Choroid plexus epithelial cell (primary cell): ENCODE measurements around the gene CAPRIN1.

ENCODE experiments used
- DNase-seq: peaks from one replicate; pipeline ENCODE4 v3.0.0-alpha.2; 2010; ENCODE audit warnings: low read depth
- H3K4me3 ChIP-seq: 2 replicates; pipeline ENCODE4 v1.5.1; 2011; ENCODE audit warnings: low read depth, mild to moderate bottlenecking, control low read depth, low read length, moderate library complexity
- CTCF ChIP-seq: conservative IDR thresholded peaks from 2 replicates; pipeline ENCODE4 v1.5.1; 2011; ENCODE audit warnings: low read depth, mild to moderate bottlenecking, control low read depth, inconsistent platforms, low read length, moderate library complexity

The CAPRIN1 gene

DNA sequence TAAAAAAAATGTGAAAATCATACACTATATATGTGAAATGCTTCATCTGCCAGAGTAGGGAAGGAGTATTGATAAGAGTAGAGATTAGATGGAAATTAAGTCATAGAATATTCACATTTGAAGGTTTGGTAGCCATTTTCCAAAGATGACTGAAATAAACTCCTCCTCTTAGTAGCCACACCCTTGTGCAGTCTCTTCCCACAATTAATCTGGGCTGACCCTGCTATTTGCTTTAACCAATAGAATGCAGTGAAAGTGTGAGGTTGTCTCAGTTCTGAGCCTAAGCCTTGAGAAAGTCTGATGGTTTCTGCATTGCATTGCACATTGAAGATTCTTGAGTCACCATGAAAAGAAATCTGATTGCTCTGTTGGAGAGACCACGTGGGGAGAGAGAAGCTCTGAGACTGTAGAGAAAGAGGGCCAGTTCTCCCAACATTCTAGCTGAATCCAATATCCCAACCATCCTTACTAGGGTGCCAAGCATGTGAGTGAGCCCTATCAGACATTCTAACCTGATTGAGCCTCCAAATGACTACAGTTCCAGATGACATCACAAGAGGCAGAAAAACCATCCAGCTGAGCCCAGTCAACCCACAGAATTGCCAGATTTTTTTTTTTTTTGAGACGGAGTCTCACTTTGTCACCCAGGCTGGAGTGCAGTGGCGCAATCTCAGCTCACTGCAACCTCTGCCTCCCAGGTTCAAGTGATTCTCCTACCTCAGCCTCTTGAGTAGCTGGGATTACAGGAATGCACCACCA is 29.4 kb upstream of the CAPRIN1 start:
- H3K4me3 ChIP-seq, result no peak overlapping the region
- no peak for DNase-seq
- no peak for TF ChIP-seq CTCF

- no peak overlapping the region for H3K4me3 ChIP-seq
- no peak for DNase-seq
- no peak for TF ChIP-seq CTCF
Measured at GRCh38 chr11:34026432-34026831, 25.1 kb upstream of the CAPRIN1 start.

DNA sequence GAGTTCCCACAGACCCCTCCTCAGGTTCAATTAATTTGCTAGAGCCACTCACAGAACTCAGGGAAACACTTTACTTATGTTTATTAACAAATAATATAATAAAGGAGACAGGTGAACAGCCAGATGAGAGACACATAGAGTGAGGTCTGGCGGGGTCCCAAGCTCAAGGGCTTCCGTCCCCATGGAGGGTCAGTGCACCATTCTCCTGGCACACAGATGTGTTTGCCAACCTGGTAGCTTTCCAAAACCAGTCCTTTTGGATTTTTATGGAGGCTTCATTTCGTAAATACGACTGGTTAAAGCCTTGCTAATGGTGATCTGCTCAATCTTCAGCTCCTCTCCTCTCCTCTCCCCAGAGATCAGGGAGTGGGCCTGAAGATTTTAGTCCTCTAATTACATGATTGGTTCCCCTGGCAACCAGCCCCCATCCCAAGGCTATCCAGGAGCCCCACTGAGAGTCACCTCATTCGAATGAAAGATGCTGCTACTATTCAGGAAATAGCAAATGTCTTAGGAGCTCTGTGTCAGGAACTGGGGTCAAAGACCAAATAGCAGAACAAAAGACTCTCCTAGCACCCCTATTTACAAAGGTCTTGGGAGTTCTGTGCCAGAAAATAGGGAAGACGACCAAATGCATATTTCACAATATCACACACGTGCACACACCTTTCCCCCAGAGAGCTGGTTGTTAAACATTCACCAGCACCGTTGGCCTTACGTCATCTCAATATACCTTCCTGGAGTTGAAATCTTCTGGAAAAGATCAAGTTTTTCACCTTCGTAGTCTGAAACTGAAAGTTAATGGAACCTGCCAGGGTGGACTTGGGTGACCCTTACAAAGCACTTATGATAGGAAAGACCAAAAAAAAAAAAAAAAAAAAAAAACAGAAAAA is 23.8 kb upstream of the CAPRIN1 start:
- DNase-seq, result no peak
- no peak for TF ChIP-seq CTCF

DNA sequence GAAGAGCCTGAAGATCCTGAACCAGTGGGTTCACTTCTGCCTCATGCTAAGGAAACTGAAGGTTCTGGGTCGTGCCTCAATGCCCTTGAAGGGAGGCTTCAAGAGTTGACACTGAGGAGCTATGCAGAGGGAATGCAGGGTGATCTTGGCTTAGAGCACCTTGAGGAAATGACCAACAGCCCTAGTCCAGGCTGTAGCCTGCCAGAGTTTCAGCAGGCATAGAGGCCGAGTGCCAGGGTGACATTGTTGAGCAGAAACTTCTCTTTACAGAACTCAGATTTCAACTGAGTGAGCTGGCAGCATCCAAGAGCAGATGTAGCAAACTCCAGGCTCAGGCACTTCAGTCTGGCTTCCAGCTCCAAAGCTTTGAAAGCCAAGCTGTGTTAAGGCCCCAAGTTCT is 23.1 kb upstream of the CAPRIN1 start:
- TF ChIP-seq CTCF, result no peak
- DNase-seq, result no peak
- no peak overlapping the region for H3K4me3 ChIP-seq

More for the DNA sequence above, 23.8 kb upstream of the CAPRIN1 start:
- no peak overlapping the region for H3K4me3 ChIP-seq

DNA sequence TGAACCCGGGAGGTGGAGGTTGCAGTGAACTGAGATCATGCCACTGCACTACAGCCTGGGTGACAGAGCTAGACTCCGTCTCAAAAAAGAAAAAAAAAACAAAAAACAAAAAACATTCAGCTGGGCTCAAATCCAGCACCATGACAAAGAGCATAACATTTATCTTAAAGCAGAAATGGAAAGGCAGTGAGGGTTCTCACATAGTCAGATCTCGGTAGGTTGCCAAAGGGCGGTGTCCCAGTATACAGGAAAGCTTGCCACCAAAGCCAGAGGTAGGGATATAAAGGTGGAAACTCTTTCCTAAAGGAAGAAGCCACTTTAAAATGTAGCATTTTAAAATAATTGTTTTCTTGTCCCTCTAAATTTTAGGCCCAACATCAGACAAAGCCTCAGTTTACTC is 22.4 kb upstream of the CAPRIN1 start:
- H3K4me3 ChIP-seq, result no peak overlapping the region
- no peak for DNase-seq
- no peak for TF ChIP-seq CTCF

DNA sequence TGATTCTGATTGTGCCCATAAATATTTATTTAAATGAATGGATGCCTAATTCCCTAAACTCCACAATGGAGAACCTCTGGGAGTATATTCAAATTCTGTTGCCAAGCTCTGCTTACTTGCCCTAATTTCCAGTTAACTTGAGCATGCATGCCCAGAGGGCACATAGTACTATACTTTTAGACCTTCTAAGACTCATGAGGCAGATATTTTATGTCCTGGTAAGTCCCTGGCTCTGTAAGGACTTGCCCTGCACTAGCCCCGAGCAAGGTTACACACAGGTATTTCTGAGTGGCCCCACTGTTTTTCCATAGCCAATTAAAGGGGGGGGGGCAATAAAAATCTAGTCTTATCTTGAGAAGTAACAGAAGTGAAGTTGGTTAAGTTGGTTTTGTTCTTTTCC is 21.1 kb upstream of the CAPRIN1 start:
- no peak for TF ChIP-seq CTCF
- H3K4me3 ChIP-seq, result no peak overlapping the region
- no peak for DNase-seq

GRCh38 chr11:34033399-34033798 is 18.1 kb upstream of the CAPRIN1 start:
- no peak for DNase-seq
- no peak for TF ChIP-seq CTCF
- H3K4me3 ChIP-seq, result no peak overlapping the region
